Measurements from ENCODE around the gene SRP54. TPM values are rescaled to one million over a fixed set of nuclear protein-coding genes. Genes with fewer than 3 reads are reported as not detected.
A peak's percentile ranks its signal among the peaks of the same experiment; 100 is the strongest.

The SRP54 gene
- polyA plus RNA-seq, result 62.5 TPM
- long read RNA-seq, donor 1, transcript SRP54-201 (16 exons, 2,279 nt), result major isoform, 5 of 6 reads
- long read RNA-seq, donor 1, partial matches to known transcripts, result 0 of 6 reads
- long read RNA-seq, donor 1, other reads (novel, unspliced or antisense), result 0 of 6 reads
- long read RNA-seq, donor 2, transcript SRP54-201 (16 exons, 2,279 nt), result major isoform, 12 of 39 reads
- long read RNA-seq, donor 2, partial matches to known transcripts, result 23 of 39 reads
- long read RNA-seq, donor 2, other reads (novel, unspliced or antisense), result 0 of 39 reads
- long read RNA-seq, donor 3, result 0 reads
- long read RNA-seq, donor 4, partial matches to known transcripts, result 0 of 2 reads
- long read RNA-seq, donor 4, other reads (novel, unspliced or antisense), result 0 of 2 reads
- long read RNA-seq, donor 5, transcript SRP54-201 (16 exons, 2,279 nt), result major isoform, 9 of 10 reads
- long read RNA-seq, donor 5, partial matches to known transcripts, result 0 of 10 reads
- long read RNA-seq, donor 5, other reads (novel, unspliced or antisense), result 0 of 10 reads
- long read RNA-seq, donor 6, transcript SRP54-201 (16 exons, 2,279 nt), result major isoform, 8 of 22 reads
- long read RNA-seq, donor 6, partial matches to known transcripts, result 12 of 22 reads
- long read RNA-seq, donor 6, other reads (novel, unspliced or antisense), result 0 of 22 reads
- long read RNA-seq, donor 7, transcript SRP54-201 (16 exons, 2,279 nt), result major isoform, 9 of 18 reads
- long read RNA-seq, donor 7, partial matches to known transcripts, result 6 of 18 reads
- long read RNA-seq, donor 7, other reads (novel, unspliced or antisense), result 0 of 18 reads
- long read RNA-seq, donor 8, transcript SRP54-201 (16 exons, 2,279 nt), result major isoform, 15 of 34 reads
- long read RNA-seq, donor 8, partial matches to known transcripts, result 16 of 34 reads
- long read RNA-seq, donor 8, other reads (novel, unspliced or antisense), result 0 of 34 reads
- long read RNA-seq, donor 9, transcript SRP54-201 (16 exons, 2,279 nt), result major isoform, 11 of 29 reads
- long read RNA-seq, donor 9, partial matches to known transcripts, result 16 of 29 reads
- long read RNA-seq, donor 9, other reads (novel, unspliced or antisense), result 0 of 29 reads
- long read RNA-seq, donor 10, transcript SRP54-201 (16 exons, 2,279 nt), result major isoform, 15 of 20 reads
- long read RNA-seq, donor 10, partial matches to known transcripts, result 0 of 20 reads
- long read RNA-seq, donor 10, other reads (novel, unspliced or antisense), result 0 of 20 reads
- long read RNA-seq, donor 11, transcript SRP54-201 (16 exons, 2,279 nt), result major isoform, 12 of 27 reads
- long read RNA-seq, donor 11, partial matches to known transcripts, result 12 of 27 reads
- long read RNA-seq, donor 11, other reads (novel, unspliced or antisense), result 0 of 27 reads

- H3K27ac ChIP-seq (ENCODE audit: low read length), result peak within 1 kb of the TSS; percentile 92
- WGBS (ENCODE audit: insufficient coverage, low lambda C conversion rate), result 0% methylated on average over 5 of the region's 45 CpGs
- H3K4me1 ChIP-seq (ENCODE audit: control insufficient read depth, insufficient read depth, low read length), result peaks cover 5% of the 10 kb centered on the region
- no peaks in the 10 kb centered on the region for H3K27me3 ChIP-seq (ENCODE audit: control insufficient read depth, insufficient read depth, low read length)
- peak within 1 kb of the TSS; percentile 87 for H3K4me3 ChIP-seq (ENCODE audit: low read length)
- no peaks in the 10 kb centered on the region for H3K36me3 ChIP-seq (ENCODE audit: control insufficient read depth, insufficient read depth, low read length)
- H3K9me3 ChIP-seq (ENCODE audit: control insufficient read depth, low read depth, low read length), result no peaks in the 10 kb centered on the region
- DNase-seq, result peak; percentile 99
Observed at GRCh38 chr14:34982421-34983147, at the start of gene SRP54. TSS of gene SRP54 (plus strand) at chr14:34982992. CDS start at chr14:34996710, 13,718 bp downstream.

- Histone ChIP-seq H3K36me3 (ENCODE audit: control insufficient read depth, insufficient read depth, low read length) (no peaks in the 10 kb centered on the region), H3K4me1 (ENCODE audit: control insufficient read depth, insufficient read depth, low read length) (no peaks in the 10 kb centered on the region), H3K9me3 (ENCODE audit: control insufficient read depth, low read depth, low read length) (no peaks in the 10 kb centered on the region), H3K4me3 (ENCODE audit: low read length) (no peak overlapping the region), H3K27me3 (ENCODE audit: control insufficient read depth, insufficient read depth, low read length) (no peaks in the 10 kb centered on the region), H3K27ac (ENCODE audit: low read length) (no peak overlapping the region)
- DNase-seq, result no peak
- whole genome bisulfite sequencing (ENCODE audit: insufficient coverage, low lambda C conversion rate), result 57% methylated on average over 2 of the region's 2 CpGs
Observed at GRCh38 chr14:34933301-34933700, 49.5 kb upstream of the SRP54 start.

GRCh38 chr14:34935488-34935887 is 47.3 kb upstream of the SRP54 start:
- no peak overlapping the region for H3K4me3 ChIP-seq (ENCODE audit: low read length)
- WGBS (ENCODE audit: insufficient coverage, low lambda C conversion rate), result 100% methylated on average over 1 of the region's 5 CpGs
- H3K27me3 ChIP-seq (ENCODE audit: control insufficient read depth, insufficient read depth, low read length), result no peaks in the 10 kb centered on the region
- no peaks in the 10 kb centered on the region for H3K9me3 ChIP-seq (ENCODE audit: control insufficient read depth, low read depth, low read length)
- H3K27ac ChIP-seq (ENCODE audit: low read length), result no peak overlapping the region
- no peak for DNase-seq
- no peaks in the 10 kb centered on the region for H3K4me1 ChIP-seq (ENCODE audit: control insufficient read depth, insufficient read depth, low read length)
- no peaks in the 10 kb centered on the region for H3K36me3 ChIP-seq (ENCODE audit: control insufficient read depth, insufficient read depth, low read length)

DNA sequence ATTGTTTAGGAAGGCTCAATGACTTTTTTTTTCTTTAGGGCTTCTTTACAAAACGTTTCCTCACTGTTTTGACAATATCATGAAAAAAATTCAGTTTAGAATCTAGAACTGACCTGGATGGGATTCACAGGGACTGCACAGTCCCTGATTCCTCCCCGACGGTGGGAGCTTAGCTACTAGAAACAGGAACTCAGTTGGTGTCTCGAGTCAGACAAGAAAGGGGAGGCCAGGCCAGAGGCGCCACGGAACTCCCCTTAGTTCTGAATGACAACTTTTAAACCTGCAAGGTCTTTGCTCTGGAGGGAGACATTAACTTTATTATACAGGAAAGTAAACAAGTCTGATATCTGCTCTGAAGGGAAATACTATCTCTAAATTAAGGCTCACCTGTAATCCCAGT is 45.4 kb upstream of the SRP54 start:
- H3K36me3 ChIP-seq (ENCODE audit: control insufficient read depth, insufficient read depth, low read length), result no peaks in the 10 kb centered on the region
- DNase-seq, result peak in 1 of 2 donors; percentile 16
- no peak overlapping the region for H3K27ac ChIP-seq (ENCODE audit: low read length)
- no CpG with 5 or more reads among the region's 6 CpGs for WGBS (ENCODE audit: insufficient coverage, low lambda C conversion rate)
- H3K4me1 ChIP-seq (ENCODE audit: control insufficient read depth, insufficient read depth, low read length), result no peaks in the 10 kb centered on the region
- no peaks in the 10 kb centered on the region for H3K9me3 ChIP-seq (ENCODE audit: control insufficient read depth, low read depth, low read length)
- no peak overlapping the region for H3K4me3 ChIP-seq (ENCODE audit: low read length)
- H3K27me3 ChIP-seq (ENCODE audit: control insufficient read depth, insufficient read depth, low read length), result no peaks in the 10 kb centered on the region

DNA sequence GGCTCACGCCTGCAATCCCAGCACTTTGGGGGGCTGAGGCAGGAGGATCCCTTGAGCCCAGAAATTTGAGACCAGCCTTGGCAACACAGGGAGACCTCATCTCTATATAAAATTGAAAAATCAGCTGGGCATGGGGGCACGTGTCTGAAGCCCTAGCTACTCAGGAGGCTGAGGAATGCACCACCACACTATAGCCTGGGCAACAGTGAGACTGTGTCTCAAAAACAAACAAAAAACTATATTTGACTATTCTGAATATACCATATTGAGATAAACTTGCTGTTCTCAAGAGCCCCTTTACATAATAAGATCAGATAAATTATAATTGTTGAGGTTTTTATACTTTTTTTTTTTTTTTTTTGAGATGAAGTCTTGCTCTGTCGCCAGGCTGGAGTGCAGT is 44.9 kb upstream of the SRP54 start:
- Histone ChIP-seq H3K4me3 (ENCODE audit: low read length) (no peak overlapping the region), H3K9me3 (ENCODE audit: control insufficient read depth, low read depth, low read length) (peaks cover 2% of the 10 kb centered on the region), H3K4me1 (ENCODE audit: control insufficient read depth, insufficient read depth, low read length) (no peaks in the 10 kb centered on the region), H3K27ac (ENCODE audit: low read length) (no peak overlapping the region), H3K27me3 (ENCODE audit: control insufficient read depth, insufficient read depth, low read length) (no peaks in the 10 kb centered on the region), H3K36me3 (ENCODE audit: control insufficient read depth, insufficient read depth, low read length) (no peaks in the 10 kb centered on the region)
- no peak for DNase-seq
- WGBS (ENCODE audit: insufficient coverage, low lambda C conversion rate), result no CpG with 5 or more reads among the region's 3 CpGs

DNA sequence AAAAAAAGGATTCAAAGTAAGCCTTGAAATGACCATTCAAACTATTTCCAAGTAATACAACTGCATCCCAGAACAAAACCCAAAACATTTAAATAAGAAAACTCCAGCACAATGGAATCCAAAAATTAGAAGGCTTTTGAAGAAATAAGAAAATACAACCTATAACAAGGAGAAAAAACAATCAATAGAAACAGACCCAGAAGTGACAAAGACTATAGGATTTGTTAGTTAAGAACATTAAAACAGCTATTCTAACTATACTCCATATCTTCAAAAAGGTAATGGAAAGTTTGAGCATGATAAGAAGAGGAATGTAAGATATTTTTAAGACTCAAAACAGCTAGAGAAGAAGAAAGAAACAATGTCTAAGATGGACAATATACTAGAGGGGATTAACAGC is 39.3 kb upstream of the SRP54 start:
- Histone ChIP-seq H3K4me1 (ENCODE audit: control insufficient read depth, insufficient read depth, low read length) (no peaks in the 10 kb centered on the region), H3K27ac (ENCODE audit: low read length) (no peak overlapping the region), H3K36me3 (ENCODE audit: control insufficient read depth, insufficient read depth, low read length) (no peaks in the 10 kb centered on the region), H3K4me3 (ENCODE audit: low read length) (no peak overlapping the region), H3K9me3 (ENCODE audit: control insufficient read depth, low read depth, low read length) (peaks cover 18% of the 10 kb centered on the region), H3K27me3 (ENCODE audit: control insufficient read depth, insufficient read depth, low read length) (no peaks in the 10 kb centered on the region)
- DNase-seq, result no peak

DNA sequence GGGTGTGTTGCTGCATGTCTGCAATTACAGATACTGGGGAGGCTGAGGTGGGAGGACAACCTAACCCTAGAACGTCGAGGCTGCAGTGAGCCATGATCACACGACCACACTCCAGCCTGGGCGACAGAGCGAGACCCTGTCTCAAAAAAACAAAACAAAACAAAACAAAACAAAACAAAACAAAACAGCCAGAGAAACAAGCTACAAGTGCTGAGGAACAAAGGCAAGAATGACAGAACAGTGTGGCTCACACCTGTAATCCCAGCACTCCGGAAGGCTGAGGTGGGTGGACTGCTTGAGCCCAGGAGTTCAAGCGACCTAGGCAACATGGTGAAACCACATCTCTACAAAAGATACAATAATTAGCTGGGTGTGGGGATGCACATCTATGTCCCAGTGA is 38.0 kb upstream of the SRP54 start:
- peaks cover 18% of the 10 kb centered on the region for H3K9me3 ChIP-seq (ENCODE audit: control insufficient read depth, low read depth, low read length)
- WGBS (ENCODE audit: insufficient coverage, low lambda C conversion rate), result 100% methylated on average over 3 of the region's 7 CpGs
- no peaks in the 10 kb centered on the region for H3K4me1 ChIP-seq (ENCODE audit: control insufficient read depth, insufficient read depth, low read length)
- H3K36me3 ChIP-seq (ENCODE audit: control insufficient read depth, insufficient read depth, low read length), result no peaks in the 10 kb centered on the region
- H3K27ac ChIP-seq (ENCODE audit: low read length), result no peak overlapping the region
- no peak overlapping the region for H3K4me3 ChIP-seq (ENCODE audit: low read length)
- no peaks in the 10 kb centered on the region for H3K27me3 ChIP-seq (ENCODE audit: control insufficient read depth, insufficient read depth, low read length)
- DNase-seq, result no peak

- H3K36me3 ChIP-seq (ENCODE audit: control insufficient read depth, insufficient read depth, low read length), result no peaks in the 10 kb centered on the region
- no peak for DNase-seq
- H3K4me3 ChIP-seq (ENCODE audit: low read length), result no peak overlapping the region
- H3K9me3 ChIP-seq (ENCODE audit: control insufficient read depth, low read depth, low read length), result peaks cover 18% of the 10 kb centered on the region
- no peaks in the 10 kb centered on the region for H3K4me1 ChIP-seq (ENCODE audit: control insufficient read depth, insufficient read depth, low read length)
- H3K27ac ChIP-seq (ENCODE audit: low read length), result no peak overlapping the region
- WGBS (ENCODE audit: insufficient coverage, low lambda C conversion rate), result no CpG with 5 or more reads among the region's 1 CpG
- H3K27me3 ChIP-seq (ENCODE audit: control insufficient read depth, insufficient read depth, low read length), result no peaks in the 10 kb centered on the region
Observed at GRCh38 chr14:34946699-34947098, 36.1 kb upstream of the SRP54 start.

DNA sequence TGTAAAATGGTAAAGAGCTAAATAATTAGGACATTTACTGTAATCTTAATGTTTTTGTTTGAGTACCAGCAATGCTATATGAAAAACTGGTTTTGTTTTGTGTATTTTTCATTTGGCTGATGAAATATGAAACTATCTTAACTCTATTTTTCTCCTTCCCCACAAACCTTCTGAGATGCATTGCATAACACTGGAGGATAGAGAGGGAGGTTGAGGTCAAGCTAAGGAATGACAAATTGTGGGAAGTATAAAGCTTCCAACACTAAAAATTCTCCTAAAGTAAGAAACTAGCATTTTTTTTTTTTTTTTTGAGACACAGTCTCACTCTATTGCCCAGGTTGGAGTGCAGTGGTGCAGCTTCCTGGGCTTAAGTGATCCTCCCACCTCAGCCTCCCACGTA is 31.5 kb upstream of the SRP54 start:
- Histone ChIP-seq H3K27ac (ENCODE audit: low read length) (no peak overlapping the region), H3K4me3 (ENCODE audit: low read length) (no peak overlapping the region), H3K4me1 (ENCODE audit: control insufficient read depth, insufficient read depth, low read length) (no peaks in the 10 kb centered on the region), H3K36me3 (ENCODE audit: control insufficient read depth, insufficient read depth, low read length) (peaks cover 8% of the 10 kb centered on the region), H3K9me3 (ENCODE audit: control insufficient read depth, low read depth, low read length) (no peaks in the 10 kb centered on the region), H3K27me3 (ENCODE audit: control insufficient read depth, insufficient read depth, low read length) (no peaks in the 10 kb centered on the region)
- no CpG with 5 or more reads among the region's 1 CpG for WGBS (ENCODE audit: insufficient coverage, low lambda C conversion rate)
- DNase-seq, result no peak
